OCI-LY7 (cell line): ENCODE measurements around the gene SORBS2. TPM values are rescaled to one million over a fixed set of nuclear protein-coding genes. Genes with fewer than 3 reads are reported as not detected.

Experiments used
- BruUV-seq: library from RNA; stranded (reverse); fragments of 400-500 nt; replicated peaks from 2 replicates; lab custom pipeline; 2021; lab: Mats Ljungman, UMichigan
- CTCF ChIA-PET: fragments of 300-600 bp; sonication (Branson Sonifier 250); formaldehyde crosslinking; loops from one replicate; lab custom pipeline; 2022; ENCODE audit warnings: antibody characterized with exemption; ENCODE audit not compliant: unreplicated experiment; lab: Charles Lee
- POLR2A ChIA-PET: fragments of 300-600 bp; sonication (Branson Sonifier 250); formaldehyde crosslinking; loops from one replicate; lab custom pipeline; 2022; ENCODE audit warnings: antibody characterized with exemption; lab: Charles Lee
- DNase-seq: peaks from one replicate; pipeline ENCODE4 v3.0.0-alpha.2; 2015; ENCODE audit warnings: low spot score
- H2AFZ ChIP-seq: fragments of 200-600 bp; sonication (generic), shearing (Covaris generic); 2 replicates; pipeline ENCODE4 v1.6.1; 2014; ENCODE audit warnings: mild to moderate bottlenecking, antibody characterized with exemption, low read length, moderate library complexity
- H3K27ac ChIP-seq: fragments of 200-600 bp; sonication (generic); 2 replicates; pipeline ENCODE4 v1.5.1; 2014; ENCODE audit warnings: mixed run types, low read depth, mild to moderate bottlenecking, moderate library complexity, low read length, inconsistent platforms; ENCODE audit not compliant: poor library complexity, severe bottlenecking
- H3K36me3 ChIP-seq: fragments of 200-600 bp; sonication (generic); 2 replicates; pipeline ENCODE4 v1.6.1; 2014; ENCODE audit warnings: mild to moderate bottlenecking, antibody characterized with exemption, low read length, moderate library complexity, mixed read lengths; ENCODE audit not compliant: insufficient read depth
- H3K4me1 ChIP-seq: fragments of 200-600 bp; sonication (generic); 2 replicates; pipeline ENCODE4 v1.5.1; 2014; ENCODE audit warnings: mild to moderate bottlenecking, low read length; ENCODE audit not compliant: insufficient read depth, poor library complexity, severe bottlenecking
- H3K4me2 ChIP-seq: fragments of 200-600 bp; sonication (generic); 2 replicates; pipeline ENCODE4 v1.6.1; 2014; ENCODE audit warnings: mild to moderate bottlenecking, low read length
- H3K4me3 ChIP-seq: fragments of 200-600 bp; sonication (generic); 2 replicates; pipeline ENCODE4 v1.5.1; 2014; ENCODE audit warnings: mild to moderate bottlenecking, low read depth, low read length; ENCODE audit not compliant: poor library complexity, severe bottlenecking
- H3K79me2 ChIP-seq: fragments of 200-600 bp; sonication (generic); 2 replicates; pipeline ENCODE4 v1.6.1; 2016; ENCODE audit warnings: low read depth, mild to moderate bottlenecking, low read length, moderate library complexity, mixed read lengths; ENCODE audit not compliant: insufficient read depth
- H3K9me2 ChIP-seq: fragments of 200-600 bp; sonication (generic); 2 replicates; pipeline ENCODE4 v1.6.1; 2016; ENCODE audit warnings: mild to moderate bottlenecking, low read length, mixed read lengths; ENCODE audit not compliant: insufficient read depth
- H3K9me3 ChIP-seq: fragments of 200-600 bp; sonication (generic); 2 replicates; pipeline ENCODE4 v1.6.1; 2014; ENCODE audit warnings: mild to moderate bottlenecking, mixed run types, low read length, mixed read lengths
- H4K20me1 ChIP-seq: fragments of 200-600 bp; sonication (generic); 2 replicates; pipeline ENCODE4 v1.6.1; 2014; ENCODE audit warnings: mild to moderate bottlenecking, antibody characterized with exemption, low read length, moderate library complexity, mixed read lengths; ENCODE audit not compliant: insufficient read depth
- EZH2phosphoT487 ChIP-seq: fragments of 200-600 bp; sonication (generic); IDR thresholded peaks from 2 replicates; pipeline ENCODE4 v1.6.1; 2018; ENCODE audit warnings: low read depth, borderline replicate concordance, mild to moderate bottlenecking, mixed run types, antibody characterized with exemption, low read length, moderate library complexity, mixed read lengths
- intact Hi-C: fragments of 100-400 bp; cut with micrococcal nuclease; formaldehyde crosslinking; loops from one replicate; pipeline ENCODE4 v1.10.0; 2022; ENCODE audit not compliant: unreplicated experiment
- total RNA-seq, 2 experiments: library from RNA; depleted of rRNA in 1 of 2; stranded (reverse); fragments of >200 nt in 1 of 2; shearing (Covaris generic) in 1 of 2; gene quantifications; 2 replicates each; pipeline ENCODE4 v1.2.3, GENCODE V29; 2014 to 2022
- TF ChIP-seq, protein P1 (sequence below): fragments of 200-600 bp; sonication (generic); conservative IDR thresholded peaks from 2 replicates; pipeline ENCODE4 v1.5.1; 2014; ENCODE audit warnings: mild to moderate bottlenecking, antibody characterized with exemption, low read length, moderate library complexity, mixed read lengths

The SORBS2 gene
- total RNA-seq, 2 experiments from 2014 or later, result 33.2 to 43.5 TPM

DNA sequence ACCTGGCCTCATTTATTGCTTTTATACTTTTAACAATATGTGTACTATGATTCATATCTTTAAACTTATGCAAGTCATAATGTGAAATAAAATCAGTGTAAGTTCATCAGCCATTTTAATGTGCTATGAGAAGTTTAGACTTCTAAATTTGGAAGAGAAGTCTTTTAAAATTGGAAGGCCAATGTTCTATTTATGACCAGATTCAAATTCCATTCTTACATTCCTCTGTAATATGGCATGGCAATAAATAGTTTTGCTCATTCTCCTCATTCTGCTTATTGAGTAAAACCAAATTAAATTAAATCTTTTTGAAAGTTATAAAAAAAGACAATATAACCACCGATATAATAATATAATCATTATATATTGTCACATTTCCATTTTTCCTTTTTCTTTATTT is 126.2 kb downstream of the SORBS2 start:
- no peaks in the 10 kb centered on the region for H4K20me1 ChIP-seq
- no peak overlapping the region for H2AFZ ChIP-seq
- TF ChIP-seq, protein P1, sequence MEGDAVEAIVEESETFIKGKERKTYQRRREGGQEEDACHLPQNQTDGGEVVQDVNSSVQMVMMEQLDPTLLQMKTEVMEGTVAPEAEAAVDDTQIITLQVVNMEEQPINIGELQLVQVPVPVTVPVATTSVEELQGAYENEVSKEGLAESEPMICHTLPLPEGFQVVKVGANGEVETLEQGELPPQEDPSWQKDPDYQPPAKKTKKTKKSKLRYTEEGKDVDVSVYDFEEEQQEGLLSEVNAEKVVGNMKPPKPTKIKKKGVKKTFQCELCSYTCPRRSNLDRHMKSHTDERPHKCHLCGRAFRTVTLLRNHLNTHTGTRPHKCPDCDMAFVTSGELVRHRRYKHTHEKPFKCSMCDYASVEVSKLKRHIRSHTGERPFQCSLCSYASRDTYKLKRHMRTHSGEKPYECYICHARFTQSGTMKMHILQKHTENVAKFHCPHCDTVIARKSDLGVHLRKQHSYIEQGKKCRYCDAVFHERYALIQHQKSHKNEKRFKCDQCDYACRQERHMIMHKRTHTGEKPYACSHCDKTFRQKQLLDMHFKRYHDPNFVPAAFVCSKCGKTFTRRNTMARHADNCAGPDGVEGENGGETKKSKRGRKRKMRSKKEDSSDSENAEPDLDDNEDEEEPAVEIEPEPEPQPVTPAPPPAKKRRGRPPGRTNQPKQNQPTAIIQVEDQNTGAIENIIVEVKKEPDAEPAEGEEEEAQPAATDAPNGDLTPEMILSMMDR, result no peak
- no peak for TF ChIP-seq EZH2phosphoT487
- H3K4me2 ChIP-seq, result no peak overlapping the region
- POLR2A ChIA-PET, result no interaction called here
- H3K79me2 ChIP-seq, result no peaks in the 10 kb centered on the region
- H3K9me2 ChIP-seq, result no peaks in the 10 kb centered on the region
- CTCF ChIA-PET, result no interaction called here
- intact Hi-C loops, result no loop called here
- no peak overlapping the region for H3K4me3 ChIP-seq
- BruUV-seq, result no TSS peak
- no peak for DNase-seq
- H3K27ac ChIP-seq, result no peak overlapping the region
- H3K36me3 ChIP-seq, result no peaks in the 10 kb centered on the region
- H3K9me3 ChIP-seq, result no peaks in the 10 kb centered on the region
- H3K4me1 ChIP-seq, result peaks cover 5% of the 10 kb centered on the region

DNA sequence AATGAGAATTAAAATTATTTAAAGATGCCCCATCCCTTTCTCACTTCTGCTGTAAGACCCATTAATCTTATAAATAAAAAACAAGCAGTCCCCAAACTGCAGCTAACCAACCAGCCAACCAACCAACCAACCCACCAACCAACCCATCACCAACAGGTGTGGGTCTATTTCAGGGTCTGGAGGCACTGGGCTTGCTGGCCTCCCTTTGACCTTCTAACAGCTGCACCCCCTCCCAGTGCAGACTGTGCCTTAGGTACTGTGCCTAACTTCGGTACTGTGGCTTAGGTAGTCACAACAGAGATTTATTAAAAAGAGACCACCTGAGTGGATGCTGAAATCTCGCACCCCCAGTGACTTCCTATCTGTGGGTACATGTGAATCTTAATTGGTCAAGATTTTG is 128.1 kb downstream of the SORBS2 start:
- no peak overlapping the region for H3K4me2 ChIP-seq
- TF ChIP-seq EZH2phosphoT487, result no peak
- TF ChIP-seq, protein P1, result no peak
- H3K79me2 ChIP-seq, result no peaks in the 10 kb centered on the region
- ChIA-PET CTCF (no interaction called here), POLR2A (no interaction called here)
- no peaks in the 10 kb centered on the region for H3K9me3 ChIP-seq
- H2AFZ ChIP-seq, result no peak overlapping the region
- no peaks in the 10 kb centered on the region for H3K9me2 ChIP-seq
- intact Hi-C loops, result no loop called here
- DNase-seq, result no peak
- H4K20me1 ChIP-seq, result no peaks in the 10 kb centered on the region
- H3K36me3 ChIP-seq, result no peaks in the 10 kb centered on the region
- no TSS peak for BruUV-seq
- H3K4me1 ChIP-seq, result peaks cover 5% of the 10 kb centered on the region
- H3K27ac ChIP-seq, result no peak overlapping the region
- no peak overlapping the region for H3K4me3 ChIP-seq

DNA sequence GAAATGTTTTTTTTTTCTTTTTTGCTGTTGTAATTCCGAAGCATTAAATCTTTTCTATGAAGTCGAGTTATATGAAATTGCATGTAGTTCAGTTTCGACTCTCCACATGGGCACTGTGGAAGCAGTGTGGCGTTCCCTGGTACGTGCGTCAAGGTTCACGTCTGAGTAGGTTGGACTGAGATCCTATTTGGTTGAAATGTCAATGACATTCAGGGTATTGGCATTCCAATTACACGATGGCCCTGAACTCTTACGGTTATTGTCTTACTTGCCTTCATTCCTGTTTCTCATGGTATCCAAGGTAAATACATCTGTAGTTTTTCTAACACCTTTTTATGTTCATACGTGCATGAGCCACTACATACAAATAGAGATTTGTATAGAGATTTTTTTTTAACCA is 128.8 kb downstream of the SORBS2 start:
- Histone ChIP-seq H2AFZ (no peak overlapping the region), H3K79me2 (no peaks in the 10 kb centered on the region), H3K4me1 (peaks cover 5% of the 10 kb centered on the region), H3K4me3 (no peak overlapping the region), H3K27ac (no peak overlapping the region), H3K4me2 (no peak overlapping the region), H3K9me2 (no peaks in the 10 kb centered on the region), H3K9me3 (no peaks in the 10 kb centered on the region), H3K36me3 (no peaks in the 10 kb centered on the region), H4K20me1 (no peaks in the 10 kb centered on the region)
- POLR2A ChIA-PET, result no interaction called here
- CTCF ChIA-PET, result no interaction called here
- no TSS peak for BruUV-seq
- intact Hi-C loops, result no loop called here
- TF ChIP-seq, protein P1, result no peak
- TF ChIP-seq EZH2phosphoT487, result no peak
- no peak for DNase-seq
